Adrenal gland (tissue), 12 donors: ENCODE measurements around the gene PAXX. TPM values are rescaled to one million over a fixed set of nuclear protein-coding genes. Genes with fewer than 3 reads are reported as not detected.

Experiments
- DNase-seq, 7 donors: peaks; one replicate each; pipeline ENCODE4 v3.0.0-alpha.2; 2019 to 2020
- H3K27ac ChIP-seq, 5 donors: fragments of 200-600 bp; sonication (generic) in 4 of 5; 1 replicate in 3 of 5; 2 replicates in 2 of 5; pipeline versions ENCODE4 v1.5.1 to v1.8.0; 2016 to 2020; ENCODE audit warnings: mild to moderate bottlenecking in 1 of 5
- H3K27me3 ChIP-seq: fragments of 200-600 bp; 2 replicates; pipeline ENCODE4 v1.8.0; 2021
- H3K36me3 ChIP-seq, 2 donors: fragments of 200-600 bp; replicated peaks in 1 of 2; 1 replicate in 1 of 2; 2 replicates in 1 of 2; pipeline versions ENCODE4 v1.5.1 to v1.8.0; 2018 to 2022
- H3K4me1 ChIP-seq, 2 donors: fragments of 200-600 bp; replicated peaks in 1 of 2; 1 replicate in 1 of 2; 2 replicates in 1 of 2; pipeline versions ENCODE4 v1.5.1 to v1.8.0; 2018 to 2021
- H3K4me3 ChIP-seq, 4 donors: fragments of 200-600 bp; sonication (generic) in 3 of 4; one replicate each; pipeline ENCODE4 v1.5.1; 2016 to 2018
- H3K9me3 ChIP-seq, 3 donors: fragments of 200-600 bp; sonication (generic) in 1 of 3; replicated peaks in 1 of 3; 1 replicate in 2 of 3; 2 replicates in 1 of 3; pipeline versions ENCODE4 v1.5.1 to v1.8.0; 2016 to 2021
- CTCF ChIP-seq, 6 experiments: fragments of 450-650 bp in 4 of 6; fragments of 200-600 bp in 2 of 6; sonication (generic) in 1 of 6; IDR thresholded peaks; 1 replicate in 5 of 6; 2 replicates in 1 of 6; pipeline versions ENCODE4 v1.5.1 to v1.8.0; 2016 to 2021; ENCODE audit warnings: antibody characterized with exemption in 6 of 6, mild to moderate bottlenecking in 2 of 6, moderate library complexity in 1 of 6
- POLR2A ChIP-seq, 2 donors: fragments of 450-650 bp; IDR thresholded peaks; one replicate each; pipeline ENCODE4 v1.6.1; 2017; ENCODE audit warnings: antibody characterized with exemption in 2 of 2, mild to moderate bottlenecking in 2 of 2, moderate library complexity in 1 of 2
- WGBS, 4 donors: extraction: QIAGEN DNeasy Blood & Tissue Kit in 2 of 4; methylation state at CpG; one replicate each; pipeline versions ENCODE4 v1.1.5 to v1.1.7; 2013 to 2017; 5-methylcytosine and 5-hydroxymethylcytosine counted together
- intact Hi-C, 2 donors: fragments of 100-400 bp; cut with DNase I; formaldehyde crosslinking; loops; one replicate each; pipeline versions ENCODE4 v1.14.1 to v1.15.0; 2022 to 2023
- polyA plus RNA-seq, 3 donors: library from polyadenylated mRNA; stranded (reverse); fragments of 200-250 nt in 2 of 3; fragments of 350-450 nt in 1 of 3; fragmentation: Illumina TruSeq in 1 of 3; extraction: RNeasy Lipid Tissue Mini Kit (QIAGEN cat#74804) in 1 of 3; gene quantifications; one replicate each; pipeline ENCODE4 v1.2.3, GENCODE V29; 2013 to 2014
- total RNA-seq, 9 donors: library from RNA; depleted of rRNA in 4 of 9; stranded (reverse); fragments of >200 nt in 4 of 9; fragments of 120-200 nt in 1 of 9; fragmentation: NEBNext Ultra II Directional in 1 of 9; extraction: Animal tissue kit (Norgen Biotek cat#: 25700) in 1 of 9; gene quantifications; one replicate each; pipeline versions ENCODE4 v1.1.0 to v1.2.4, GENCODE V29; 2013 to 2023
- donor health status: healthy with polysubstance abuse.
- donor health status: Bipolar disorder and iron deficiency.
- donor health status: DM: yes; HTN: yes; CAD: no.
- donor health status: DM: no; HTN: no; CAD: no.
- donor health status: DM: no; HTN: no; CAD: no.
- donor health status: DM: yes; HTN: yes; CAD: no.

PAXX gene
- total and polyA plus RNA-seq, 12 donors = 4.9 to 363 (median 36.5) TPM

GRCh38 chr9:137025517-137025966 lies 33.3 kb downstream of the PAXX start:
- DNase-seq = peak in 2 of 7 donors; percentile 38 to 91
- no peak overlapping the region for H3K27ac ChIP-seq
- 60 to 77% (median 69%) methylated on average over 8 to 21 of the region's 21 CpGs; no CpG with 5 or more reads in 1 of the 4 donors for WGBS, 4 donors
- H3K36me3 ChIP-seq = no peaks in the 10 kb centered on the region
- H3K27me3 ChIP-seq = no peaks in the 10 kb centered on the region
- intact Hi-C loops = loop anchor here in 1 of 2 donors (5.0 kb wide), 1 partner anchor 73 kb away; the partner anchor contains the start of gene LCN12
- H3K9me3 ChIP-seq = no peaks in the 10 kb centered on the region
- H3K4me3 ChIP-seq = no peak overlapping the region
- H3K4me1 ChIP-seq = peaks cover 9 to 22% of the 10 kb centered on the region in 2 donors
- TF ChIP-seq POLR2A (IDR thresholded peaks at IDR 0.05) (no peak), CTCF (IDR thresholded peaks at IDR 0.05) (no peak)

GRCh38 chr9:137026384-137026783 lies 34.2 kb downstream of the PAXX start:
- Histone ChIP-seq H3K36me3 (no peaks in the 10 kb centered on the region), H3K9me3 (no peaks in the 10 kb centered on the region), H3K27ac (peak overlapping the region in 1 of 5 donors; percentile 54), H3K4me1 (peaks cover 9 to 24% of the 10 kb centered on the region in 2 donors), H3K27me3 (no peaks in the 10 kb centered on the region), H3K4me3 (no peak overlapping the region)
- TF ChIP-seq CTCF (IDR thresholded peaks at IDR 0.05) (no peak), POLR2A (IDR thresholded peaks at IDR 0.05) (no peak)
- WGBS, 4 donors = 82 to 93% (median 92%) methylated on average over 1 to 2 of the region's 2 CpGs
- intact Hi-C loops = loop anchor here in 1 of 2 donors (5.0 kb wide), 1 partner anchor 74 kb away; the partner anchor contains the start of gene LCN12
- DNase-seq = no peak

GRCh38 chr9:137026828-137027227 lies 34.6 kb downstream of the PAXX start:
- no peaks in the 10 kb centered on the region for H3K27me3 ChIP-seq
- H3K4me3 ChIP-seq = peak overlapping the region in 1 of 4 donors; percentile 61
- no peak for DNase-seq
- no peak for TF ChIP-seq CTCF (IDR thresholded peaks at IDR 0.05)
- peak in 1 of 2 donors; percentile 28 for TF ChIP-seq POLR2A (IDR thresholded peaks at IDR 0.05)
- intact Hi-C loops = loop anchor here in 1 of 2 donors (5.0 kb wide), 1 partner anchor 75 kb away; the partner anchor contains the start of gene LCN12
- no peaks in the 10 kb centered on the region for H3K36me3 ChIP-seq
- H3K4me1 ChIP-seq = peaks cover 9 to 27% of the 10 kb centered on the region in 2 donors
- 81 to 90% (median 83%) methylated on average over 1 to 4 of the region's 4 CpGs; no CpG with 5 or more reads in 1 of the 4 donors for WGBS, 4 donors
- peak overlapping the region in 1 of 5 donors; percentile 54 for H3K27ac ChIP-seq
- H3K9me3 ChIP-seq = no peaks in the 10 kb centered on the region

GRCh38 chr9:137027369-137028262 lies 35.4 kb downstream of the PAXX start, which contains the start of gene ABCA2:
Gene ABCA2 (minus strand): TSS chr9:137028237. CDS start chr9:137028140, 97 bp downstream.
- Histone ChIP-seq H3K36me3 (no peaks in the 10 kb centered on the region), H3K9me3 (no peaks in the 10 kb centered on the region), H3K4me1 (peaks cover 9 to 30% of the 10 kb centered on the region in 2 donors), H3K4me3 (peak within 1 kb of the TSS in 2 of 4 donors; percentile 54 to 74), H3K27ac (peak within 1 kb of the TSS in 2 of 5 donors; percentile 6 to 54), H3K27me3 (no peaks in the 10 kb centered on the region)
- TF ChIP-seq CTCF (IDR thresholded peaks at IDR 0.05) (no peak), POLR2A (IDR thresholded peaks at IDR 0.05) (no peak)
- DNase-seq = peak in 5 of 7 donors; percentile 46 to 70 (median 65)
- 2 to 33% (median 4%) methylated on average over 3 to 93 of the region's 95 CpGs for WGBS, 4 donors
- intact Hi-C loops = loop anchor here in 1 of 2 donors (5.0 kb wide), 1 partner anchor 75 kb away; the partner anchor contains the start of gene LCN12
